Measurements from ENCODE around the gene DQX1. TPM values are rescaled to one million over a fixed set of nuclear protein-coding genes. Genes with fewer than 3 reads are reported as not detected.

The DQX1 gene
- polyA plus RNA-seq, 1 donor from 2014 or later: 0.59 TPM

DNA sequence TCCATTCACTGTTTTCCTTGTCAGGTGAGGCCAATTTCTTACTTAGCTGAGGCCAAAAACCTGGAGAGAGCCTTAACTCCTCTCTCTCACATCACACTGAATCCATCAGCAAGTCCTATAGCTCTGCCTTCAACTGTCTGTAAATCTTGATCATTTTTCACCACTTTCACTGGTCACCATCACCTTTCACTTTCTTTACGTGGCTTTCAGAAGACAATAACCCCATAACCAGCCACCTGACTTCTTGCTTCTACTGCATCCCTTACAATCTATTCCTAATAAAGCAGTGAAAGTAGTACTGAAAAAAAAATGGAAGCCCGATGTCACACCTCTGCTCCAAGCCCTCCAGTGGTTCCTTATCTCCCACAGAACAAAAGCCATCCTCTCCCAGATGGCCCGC is 20.0 kb upstream of the DQX1 start:
- Histone ChIP-seq H3K9me2 (ENCODE audit: insufficient read depth, low read length) (no peaks in the 10 kb centered on the region), H3K27me3 (ENCODE audit: insufficient read depth, low read depth, low read length) (peaks cover 30% of the 10 kb centered on the region), H3K9ac (ENCODE audit: low read length) (no peak overlapping the region), H3K9me3 (ENCODE audit: low read length) (no peaks in the 10 kb centered on the region), H3K4me2 (ENCODE audit: low read length) (no peak overlapping the region), H3K27ac (ENCODE audit: low read length) (no peak overlapping the region), H3K4me3 (ENCODE audit: low read length) (no peak overlapping the region), H2AFZ (ENCODE audit: low read depth, low read length) (no peak overlapping the region), H3K79me2 (replicated peaks; ENCODE audit: insufficient read depth, low read length) (no peaks in the 10 kb centered on the region), H4K20me1 (ENCODE audit: insufficient read depth) (no peaks in the 10 kb centered on the region), H3K36me3 (ENCODE audit: insufficient read depth, low read length) (no peaks in the 10 kb centered on the region), H3F3A (ENCODE audit: insufficient read depth, low read length, poor library complexity, severe bottlenecking) (no peaks in the 10 kb centered on the region)
- TF ChIP-seq EP300 (conservative IDR thresholded peaks at IDR 0.05; ENCODE audit: poor library complexity, severe bottlenecking) (no peak), RAD21 (conservative IDR thresholded peaks at IDR 0.05) (no peak), MXI1 (conservative IDR thresholded peaks at IDR 0.05; ENCODE audit: poor library complexity, severe bottlenecking) (no peak), SMC3 (conservative IDR thresholded peaks at IDR 0.05; ENCODE audit: poor library complexity) (no peak), POLR2AphosphoS5 (IDR thresholded peaks at IDR 0.05) (no peak), EZH2 (IDR thresholded peaks at IDR 0.05; ENCODE audit: borderline replicate concordance, insufficient read depth, low read length, poor library complexity, severe bottlenecking) (no peak), TAF1 (IDR thresholded peaks at IDR 0.05; ENCODE audit: low read depth) (no peak)
- TF ChIP-seq, protein P1, sequence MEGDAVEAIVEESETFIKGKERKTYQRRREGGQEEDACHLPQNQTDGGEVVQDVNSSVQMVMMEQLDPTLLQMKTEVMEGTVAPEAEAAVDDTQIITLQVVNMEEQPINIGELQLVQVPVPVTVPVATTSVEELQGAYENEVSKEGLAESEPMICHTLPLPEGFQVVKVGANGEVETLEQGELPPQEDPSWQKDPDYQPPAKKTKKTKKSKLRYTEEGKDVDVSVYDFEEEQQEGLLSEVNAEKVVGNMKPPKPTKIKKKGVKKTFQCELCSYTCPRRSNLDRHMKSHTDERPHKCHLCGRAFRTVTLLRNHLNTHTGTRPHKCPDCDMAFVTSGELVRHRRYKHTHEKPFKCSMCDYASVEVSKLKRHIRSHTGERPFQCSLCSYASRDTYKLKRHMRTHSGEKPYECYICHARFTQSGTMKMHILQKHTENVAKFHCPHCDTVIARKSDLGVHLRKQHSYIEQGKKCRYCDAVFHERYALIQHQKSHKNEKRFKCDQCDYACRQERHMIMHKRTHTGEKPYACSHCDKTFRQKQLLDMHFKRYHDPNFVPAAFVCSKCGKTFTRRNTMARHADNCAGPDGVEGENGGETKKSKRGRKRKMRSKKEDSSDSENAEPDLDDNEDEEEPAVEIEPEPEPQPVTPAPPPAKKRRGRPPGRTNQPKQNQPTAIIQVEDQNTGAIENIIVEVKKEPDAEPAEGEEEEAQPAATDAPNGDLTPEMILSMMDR (IDR thresholded peaks at IDR 0.05; ENCODE audit: poor library complexity, severe bottlenecking): no peak
- TF ChIP-seq, protein P2, sequence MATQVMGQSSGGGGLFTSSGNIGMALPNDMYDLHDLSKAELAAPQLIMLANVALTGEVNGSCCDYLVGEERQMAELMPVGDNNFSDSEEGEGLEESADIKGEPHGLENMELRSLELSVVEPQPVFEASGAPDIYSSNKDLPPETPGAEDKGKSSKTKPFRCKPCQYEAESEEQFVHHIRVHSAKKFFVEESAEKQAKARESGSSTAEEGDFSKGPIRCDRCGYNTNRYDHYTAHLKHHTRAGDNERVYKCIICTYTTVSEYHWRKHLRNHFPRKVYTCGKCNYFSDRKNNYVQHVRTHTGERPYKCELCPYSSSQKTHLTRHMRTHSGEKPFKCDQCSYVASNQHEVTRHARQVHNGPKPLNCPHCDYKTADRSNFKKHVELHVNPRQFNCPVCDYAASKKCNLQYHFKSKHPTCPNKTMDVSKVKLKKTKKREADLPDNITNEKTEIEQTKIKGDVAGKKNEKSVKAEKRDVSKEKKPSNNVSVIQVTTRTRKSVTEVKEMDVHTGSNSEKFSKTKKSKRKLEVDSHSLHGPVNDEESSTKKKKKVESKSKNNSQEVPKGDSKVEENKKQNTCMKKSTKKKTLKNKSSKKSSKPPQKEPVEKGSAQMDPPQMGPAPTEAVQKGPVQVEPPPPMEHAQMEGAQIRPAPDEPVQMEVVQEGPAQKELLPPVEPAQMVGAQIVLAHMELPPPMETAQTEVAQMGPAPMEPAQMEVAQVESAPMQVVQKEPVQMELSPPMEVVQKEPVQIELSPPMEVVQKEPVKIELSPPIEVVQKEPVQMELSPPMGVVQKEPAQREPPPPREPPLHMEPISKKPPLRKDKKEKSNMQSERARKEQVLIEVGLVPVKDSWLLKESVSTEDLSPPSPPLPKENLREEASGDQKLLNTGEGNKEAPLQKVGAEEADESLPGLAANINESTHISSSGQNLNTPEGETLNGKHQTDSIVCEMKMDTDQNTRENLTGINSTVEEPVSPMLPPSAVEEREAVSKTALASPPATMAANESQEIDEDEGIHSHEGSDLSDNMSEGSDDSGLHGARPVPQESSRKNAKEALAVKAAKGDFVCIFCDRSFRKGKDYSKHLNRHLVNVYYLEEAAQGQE (IDR thresholded peaks at IDR 0.05; ENCODE audit: borderline replicate concordance): no peak

DNA sequence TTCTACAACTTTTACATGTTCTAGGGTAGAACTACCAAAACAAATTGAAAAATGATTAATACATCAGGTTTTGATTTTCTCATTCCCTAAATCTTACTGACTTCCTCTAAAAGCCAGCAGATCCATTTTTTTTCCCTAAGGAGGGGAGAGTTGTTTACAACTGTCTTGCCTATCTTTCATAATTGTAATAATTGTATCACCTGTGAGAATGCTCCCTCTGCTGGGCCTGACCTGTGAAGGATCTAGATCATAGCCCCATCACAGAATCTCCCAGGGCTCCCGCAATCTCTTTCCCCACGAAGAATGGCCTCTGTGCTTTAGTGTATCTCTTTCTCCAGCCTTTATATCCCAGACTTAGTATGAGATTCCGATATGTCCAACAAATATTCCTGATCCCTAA is 18.6 kb upstream of the DQX1 start:
- Histone ChIP-seq H3K4me2 (ENCODE audit: low read length) (no peak overlapping the region), H3K27ac (ENCODE audit: low read length) (no peak overlapping the region), H3K9me2 (ENCODE audit: insufficient read depth, low read length) (no peaks in the 10 kb centered on the region), H3K9ac (ENCODE audit: low read length) (no peak overlapping the region), H3K4me3 (ENCODE audit: low read length) (no peak overlapping the region), H2AFZ (ENCODE audit: low read depth, low read length) (no peak overlapping the region), H3K9me3 (ENCODE audit: low read length) (no peaks in the 10 kb centered on the region), H3F3A (ENCODE audit: insufficient read depth, low read length, poor library complexity, severe bottlenecking) (no peaks in the 10 kb centered on the region), H4K20me1 (ENCODE audit: insufficient read depth) (no peaks in the 10 kb centered on the region), H3K27me3 (ENCODE audit: insufficient read depth, low read depth, low read length) (peaks cover 20% of the 10 kb centered on the region), H3K36me3 (ENCODE audit: insufficient read depth, low read length) (no peaks in the 10 kb centered on the region), H3K79me2 (replicated peaks; ENCODE audit: insufficient read depth, low read length) (no peaks in the 10 kb centered on the region)
- TF ChIP-seq SMC3 (conservative IDR thresholded peaks at IDR 0.05; ENCODE audit: poor library complexity): no peak

DNA sequence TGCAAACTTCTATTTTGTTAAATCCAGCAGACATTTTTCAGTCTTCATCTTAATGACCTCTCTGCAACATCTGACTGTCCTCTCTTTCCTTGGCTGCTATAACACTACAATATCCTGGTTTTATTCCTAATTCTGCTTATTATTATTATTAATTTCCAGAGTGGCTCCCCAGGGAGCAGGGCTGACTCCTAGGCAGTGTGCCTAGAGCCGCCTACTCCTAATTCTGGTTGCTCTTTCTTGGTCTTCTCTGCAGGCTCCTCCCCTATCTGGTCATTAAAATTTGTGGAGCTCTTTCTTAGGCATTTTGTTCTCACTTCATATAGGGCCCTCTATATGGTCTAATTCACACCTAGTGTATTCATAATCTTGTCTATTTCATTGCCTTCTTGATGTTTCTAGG is 16.9 kb upstream of the DQX1 start:
- no peaks in the 10 kb centered on the region for H3K9me2 ChIP-seq (ENCODE audit: insufficient read depth, low read length)
- no peaks in the 10 kb centered on the region for H4K20me1 ChIP-seq (ENCODE audit: insufficient read depth)
- no peak overlapping the region for H3K9ac ChIP-seq (ENCODE audit: low read length)
- H3K79me2 ChIP-seq (replicated peaks; ENCODE audit: insufficient read depth, low read length): no peaks in the 10 kb centered on the region
- peaks cover 3% of the 10 kb centered on the region for H3K27me3 ChIP-seq (ENCODE audit: insufficient read depth, low read depth, low read length)
- no peak overlapping the region for H2AFZ ChIP-seq (ENCODE audit: low read depth, low read length)
- H3K36me3 ChIP-seq (ENCODE audit: insufficient read depth, low read length): no peaks in the 10 kb centered on the region
- H3K9me3 ChIP-seq (ENCODE audit: low read length): no peaks in the 10 kb centered on the region
- TF ChIP-seq, protein P1 (IDR thresholded peaks at IDR 0.05; ENCODE audit: poor library complexity, severe bottlenecking): no peak
- TF ChIP-seq, protein P2 (IDR thresholded peaks at IDR 0.05; ENCODE audit: borderline replicate concordance): no peak
- no peak for TF ChIP-seq POLR2AphosphoS5 (IDR thresholded peaks at IDR 0.05)
- TF ChIP-seq EZH2 (IDR thresholded peaks at IDR 0.05; ENCODE audit: borderline replicate concordance, insufficient read depth, low read length, poor library complexity, severe bottlenecking): no peak
- TF ChIP-seq RAD21 (conservative IDR thresholded peaks at IDR 0.05): no peak
- TF ChIP-seq TAF1 (IDR thresholded peaks at IDR 0.05; ENCODE audit: low read depth): no peak
- TF ChIP-seq SMC3 (conservative IDR thresholded peaks at IDR 0.05; ENCODE audit: poor library complexity): no peak
- no peak for TF ChIP-seq EP300 (conservative IDR thresholded peaks at IDR 0.05; ENCODE audit: poor library complexity, severe bottlenecking)
- no peak for TF ChIP-seq MXI1 (conservative IDR thresholded peaks at IDR 0.05; ENCODE audit: poor library complexity, severe bottlenecking)
- no peak overlapping the region for H3K4me2 ChIP-seq (ENCODE audit: low read length)
- no peak overlapping the region for H3K27ac ChIP-seq (ENCODE audit: low read length)
- no peaks in the 10 kb centered on the region for H3F3A ChIP-seq (ENCODE audit: insufficient read depth, low read length, poor library complexity, severe bottlenecking)
- H3K4me3 ChIP-seq (ENCODE audit: low read length): no peak overlapping the region
